GM23338 (cell line): Measurements from ENCODE around the gene CLHC1. TPM values are rescaled to one million over a fixed set of nuclear protein-coding genes. Genes with fewer than 3 reads are reported as not detected.

Experiments used
- ATAC-seq: fragments of 200-7000 bp; cut with Tn5 transposase; 3 replicates; pipeline ENCODE4 v1.9.1; 2020
- DNase-seq: peaks from one replicate; pipeline ENCODE4 v3.0.0-alpha.2; 2015; ENCODE audit warnings: low spot score
- H2AFZ ChIP-seq: fragments of 200-600 bp; sonication (generic); 2 replicates; pipeline ENCODE4 v1.8.0; 2016; ENCODE audit warnings: antibody characterized with exemption, mild to moderate bottlenecking, moderate library complexity
- H3F3A ChIP-seq: fragments of 200-600 bp; sonication (generic); replicated peaks from 2 replicates; pipeline ENCODE4 v1.8.0; 2017; ENCODE audit warnings: antibody characterized with exemption, mixed run types, low read depth
- H3K27ac ChIP-seq: fragments of 200-600 bp; sonication (generic); 2 replicates; pipeline ENCODE4 v1.6.1; 2016; ENCODE audit warnings: low read depth
- H3K27me3 ChIP-seq: fragments of 200-600 bp; sonication (generic); 2 replicates; pipeline ENCODE4 v1.8.0; 2016; ENCODE audit warnings: mild to moderate bottlenecking, mixed run types, moderate library complexity; ENCODE audit not compliant: insufficient read depth
- H3K36me3 ChIP-seq: fragments of 200-600 bp; sonication (generic); 2 replicates; pipeline ENCODE4 v1.8.0; 2016; ENCODE audit warnings: mild to moderate bottlenecking; ENCODE audit not compliant: insufficient read depth
- H3K4me1 ChIP-seq: fragments of 200-600 bp; sonication (generic); 2 replicates; pipeline ENCODE4 v1.8.0; 2016; ENCODE audit warnings: mild to moderate bottlenecking, moderate library complexity; ENCODE audit not compliant: insufficient read depth
- H3K4me2 ChIP-seq: fragments of 200-600 bp; sonication (generic); 2 replicates; pipeline ENCODE4 v1.7.1; 2017; ENCODE audit warnings: mixed run types
- H3K4me3 ChIP-seq: fragments of 200-600 bp; sonication (generic); 2 replicates; pipeline ENCODE4 v1.6.1; 2016; ENCODE audit warnings: mixed run types
- H3K79me2 ChIP-seq: fragments of 200-600 bp; sonication (generic); replicated peaks from 2 replicates; pipeline ENCODE4 v1.8.0; 2017; ENCODE audit warnings: mild to moderate bottlenecking; ENCODE audit not compliant: insufficient read depth
- H3K9me2 ChIP-seq: fragments of 200-600 bp; sonication (generic); 2 replicates; pipeline ENCODE4 v1.8.0; 2017; ENCODE audit not compliant: insufficient read depth
- H4K20me1 ChIP-seq: fragments of 200-600 bp; sonication (generic); replicated peaks from 2 replicates; pipeline ENCODE4 v1.8.0; 2017; ENCODE audit warnings: mild to moderate bottlenecking; ENCODE audit not compliant: insufficient read depth
- H3K27ac Mint-ChIP-seq: 2 replicates; pipeline ENCODE4 v1.8.0; 2020; ENCODE audit warnings: inconsistent platforms, mild to moderate bottlenecking, moderate library complexity, mixed read lengths
- H3K27me3 Mint-ChIP-seq: 3 replicates; pipeline ENCODE4 v1.8.0; 2022; ENCODE audit warnings: low read depth, mild to moderate bottlenecking, moderate library complexity, mixed read lengths, inconsistent platforms; ENCODE audit not compliant: insufficient read depth, poor library complexity
- H3K36me3 Mint-ChIP-seq: 3 replicates; pipeline ENCODE4 v1.8.0; 2021; ENCODE audit warnings: low read depth, mild to moderate bottlenecking, inconsistent platforms, moderate library complexity, mixed read lengths
- H3K4me1 Mint-ChIP-seq: 3 replicates; pipeline ENCODE4 v1.8.0; 2020; ENCODE audit warnings: mild to moderate bottlenecking, inconsistent platforms, mixed read lengths
- H3K4me3 Mint-ChIP-seq: 3 replicates; pipeline ENCODE4 v1.8.0; 2021; ENCODE audit warnings: moderate library complexity, mild to moderate bottlenecking, inconsistent platforms, mixed read lengths
- H3K9me3 Mint-ChIP-seq: 3 replicates; pipeline ENCODE4 v1.8.0; 2020; ENCODE audit warnings: moderate library complexity, mild to moderate bottlenecking, inconsistent platforms, mixed read lengths
- CREB1 ChIP-seq: fragments of 250-450 bp; sonication (Bioruptor Pico); IDR thresholded peaks from 2 replicates; pipeline ENCODE4 v1.5.0; 2020; ENCODE audit warnings: low read depth, mild to moderate bottlenecking, moderate library complexity
- EZH2 ChIP-seq: fragments of 200-600 bp; sonication (generic); IDR thresholded peaks from one replicate; pipeline ENCODE4 v1.8.0; 2017; ENCODE audit warnings: antibody characterized with exemption, mild to moderate bottlenecking, low read depth; ENCODE audit not compliant: unreplicated experiment
- EZH2phosphoT487 ChIP-seq: fragments of 200-600 bp; sonication (generic); IDR thresholded peaks from one replicate; pipeline ENCODE4 v1.8.1; 2018; ENCODE audit warnings: antibody characterized with exemption; ENCODE audit not compliant: unreplicated experiment
- JUNB ChIP-seq: IDR thresholded peaks from one replicate; pipeline ENCODE4 v1.6.1; 2016; ENCODE audit warnings: antibody characterized with exemption; ENCODE audit not compliant: unreplicated experiment
- NANOG ChIP-seq: IDR thresholded peaks from 2 replicates; pipeline ENCODE4 v1.6.1; 2016; ENCODE audit warnings: antibody characterized with exemption, borderline replicate concordance
- POLR2AphosphoS5 ChIP-seq: IDR thresholded peaks from 2 replicates; pipeline ENCODE4 v1.6.1; 2016; ENCODE audit warnings: antibody characterized with exemption, low read depth
- STAT1 ChIP-seq: IDR thresholded peaks from one replicate; pipeline ENCODE4 v1.6.1; 2016; ENCODE audit warnings: antibody characterized with exemption; ENCODE audit not compliant: unreplicated experiment
- ZNF114 ChIP-seq: fragments of 250-450 bp; sonication (Bioruptor Pico); IDR thresholded peaks from 2 replicates; pipeline ENCODE4 v1.5.0; 2020; ENCODE audit warnings: mild to moderate bottlenecking, moderate library complexity
- ZNF331 ChIP-seq: fragments of 250-450 bp; sonication (Bioruptor Pico); IDR thresholded peaks from 2 replicates; pipeline ENCODE4 v1.5.0; 2020; ENCODE audit warnings: low read depth, mild to moderate bottlenecking, moderate library complexity
- polyA plus RNA-seq: library from polyadenylated mRNA; unstranded; fragments of >200 nt; fragmentation: Nextera tagmentation; extraction: Ambion mirVana; gene quantifications from 2 replicates; pipeline ENCODE4 v1.2.1, GENCODE V29; 2016
- total RNA-seq: library from RNA; depleted of rRNA; stranded (reverse); fragments of >200 nt; shearing (Covaris generic); gene quantifications from 2 replicates; pipeline ENCODE4 v1.2.3, GENCODE V29; 2014
- TF ChIP-seq, protein P1 (sequence below): IDR thresholded peaks from 2 replicates; pipeline ENCODE4 v1.6.1; 2016; ENCODE audit warnings: antibody characterized with exemption
- TF ChIP-seq, protein P2 (sequence below), 2 experiments: fragments of 200-600 bp in 1 of 2; sonication (generic) in 1 of 2; conservative IDR thresholded peaks; 2 replicates each; pipeline versions ENCODE4 v1.5.1 to v1.6.1; 2016 to 2017; ENCODE audit warnings: antibody characterized with exemption in 2 of 2, low read depth in 2 of 2, mild to moderate bottlenecking in 2 of 2, moderate library complexity in 1 of 2

The CLHC1 gene
- total and polyA plus RNA-seq, 2 experiments from 2014 or later: 3.1 to 5.0 TPM

DNA sequence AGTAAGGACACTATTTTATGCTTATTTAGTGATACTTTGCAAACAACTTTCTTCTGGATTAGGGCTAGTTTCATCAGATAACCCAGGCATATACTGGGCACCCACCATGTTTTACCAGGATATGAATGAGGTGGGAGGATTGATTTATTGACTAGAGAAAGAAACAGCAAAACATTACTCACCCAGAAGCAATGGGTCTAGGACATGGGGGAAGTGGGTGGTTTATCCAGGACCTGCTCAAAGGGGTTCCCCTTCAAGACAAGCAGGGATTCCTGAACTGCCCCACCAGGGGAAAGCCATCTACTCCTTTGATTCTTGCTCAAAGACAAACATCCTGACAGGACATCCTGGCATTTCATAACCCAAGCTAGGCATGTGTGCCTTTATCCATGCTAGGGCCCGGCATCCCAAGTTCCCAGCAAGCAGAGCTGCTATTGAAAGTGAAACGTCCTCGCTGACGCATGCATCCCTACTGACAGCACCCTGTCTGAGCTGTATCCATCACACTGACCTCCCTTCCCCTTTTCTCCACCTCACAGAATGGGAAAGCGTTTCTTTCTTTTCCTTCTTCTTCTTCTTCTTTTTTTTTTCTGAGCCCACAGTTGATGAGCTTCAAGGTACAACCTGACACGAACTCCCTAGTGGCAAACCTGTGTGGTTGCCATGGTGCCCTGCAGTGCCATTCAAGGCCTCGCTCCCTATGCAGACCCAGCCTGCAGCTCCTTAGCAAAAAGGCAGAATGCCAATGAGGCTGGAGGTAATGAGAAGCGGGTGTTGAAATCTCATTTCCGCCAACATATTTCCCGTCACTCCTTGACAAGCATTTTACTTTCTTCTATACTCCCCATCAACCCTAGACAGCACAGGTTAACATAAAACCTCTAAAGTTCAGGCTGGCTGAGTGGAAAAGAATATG is 70.5 kb downstream of the CLHC1 start:
- peaks cover 35% of the 10 kb centered on the region for H3K4me1 ChIP-seq
- no peaks in the 10 kb centered on the region for H3K27me3 ChIP-seq
- no peak overlapping the region for H3K4me2 ChIP-seq
- DNase-seq: no peak
- H3K4me1 Mint-ChIP-seq: peaks cover 51% of the 10 kb centered on the region
- H4K20me1 ChIP-seq: no peaks in the 10 kb centered on the region
- ATAC-seq: peak; percentile 45
- no peaks in the 10 kb centered on the region for H3F3A ChIP-seq
- H3K27ac Mint-ChIP-seq: no peak overlapping the region
- no peak overlapping the region for H3K27ac ChIP-seq
- H3K9me3 Mint-ChIP-seq: no peaks in the 10 kb centered on the region
- no peak overlapping the region for H2AFZ ChIP-seq
- H3K36me3 ChIP-seq: no peaks in the 10 kb centered on the region
- no peak overlapping the region for H3K4me3 ChIP-seq
- no peaks in the 10 kb centered on the region for H3K36me3 Mint-ChIP-seq
- H3K9me2 ChIP-seq: no peaks in the 10 kb centered on the region
- no peaks in the 10 kb centered on the region for H3K79me2 ChIP-seq
- TF ChIP-seq JUNB (no peak), ZNF114 (CRISPR knock-in tag) (no peak), ZNF331 (CRISPR knock-in tag) (no peak), EZH2 (no peak), EZH2phosphoT487 (no peak)
- TF ChIP-seq, protein P1, sequence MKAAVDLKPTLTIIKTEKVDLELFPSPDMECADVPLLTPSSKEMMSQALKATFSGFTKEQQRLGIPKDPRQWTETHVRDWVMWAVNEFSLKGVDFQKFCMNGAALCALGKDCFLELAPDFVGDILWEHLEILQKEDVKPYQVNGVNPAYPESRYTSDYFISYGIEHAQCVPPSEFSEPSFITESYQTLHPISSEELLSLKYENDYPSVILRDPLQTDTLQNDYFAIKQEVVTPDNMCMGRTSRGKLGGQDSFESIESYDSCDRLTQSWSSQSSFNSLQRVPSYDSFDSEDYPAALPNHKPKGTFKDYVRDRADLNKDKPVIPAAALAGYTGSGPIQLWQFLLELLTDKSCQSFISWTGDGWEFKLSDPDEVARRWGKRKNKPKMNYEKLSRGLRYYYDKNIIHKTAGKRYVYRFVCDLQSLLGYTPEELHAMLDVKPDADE: no peak
- peaks cover 8% of the 10 kb centered on the region for H3K27me3 Mint-ChIP-seq
- H3K4me3 Mint-ChIP-seq: no peak overlapping the region

- Histone ChIP-seq H3K4me3 (no peak overlapping the region), H3K27me3 (no peaks in the 10 kb centered on the region), H3K36me3 (no peaks in the 10 kb centered on the region), H3K79me2 (no peaks in the 10 kb centered on the region), H3K4me1 (peaks cover 43% of the 10 kb centered on the region), H3K9me2 (no peaks in the 10 kb centered on the region), H3K27ac (no peak overlapping the region), H3K4me2 (no peak overlapping the region), H3F3A (no peaks in the 10 kb centered on the region), H4K20me1 (no peaks in the 10 kb centered on the region), H2AFZ (peak overlapping the region; percentile 23; the same call in 1 of the 2 replicates)
- Mint-ChIP-seq H3K36me3 (no peaks in the 10 kb centered on the region), H3K4me3 (no peak overlapping the region), H3K9me3 (no peaks in the 10 kb centered on the region), H3K4me1 (peaks cover 59% of the 10 kb centered on the region), H3K27me3 (peaks cover 10% of the 10 kb centered on the region), H3K27ac (no peak overlapping the region)
- ATAC-seq (no peak), DNase-seq (no peak)
- TF ChIP-seq STAT1 (no peak), CREB1 (CRISPR knock-in tag) (no peak), NANOG (no peak), JUNB (no peak), POLR2AphosphoS5 (no peak), EZH2phosphoT487 (no peak), EZH2 (no peak), ZNF114 (CRISPR knock-in tag) (no peak)
- TF ChIP-seq, protein P1: no peak
- TF ChIP-seq, protein P2, sequence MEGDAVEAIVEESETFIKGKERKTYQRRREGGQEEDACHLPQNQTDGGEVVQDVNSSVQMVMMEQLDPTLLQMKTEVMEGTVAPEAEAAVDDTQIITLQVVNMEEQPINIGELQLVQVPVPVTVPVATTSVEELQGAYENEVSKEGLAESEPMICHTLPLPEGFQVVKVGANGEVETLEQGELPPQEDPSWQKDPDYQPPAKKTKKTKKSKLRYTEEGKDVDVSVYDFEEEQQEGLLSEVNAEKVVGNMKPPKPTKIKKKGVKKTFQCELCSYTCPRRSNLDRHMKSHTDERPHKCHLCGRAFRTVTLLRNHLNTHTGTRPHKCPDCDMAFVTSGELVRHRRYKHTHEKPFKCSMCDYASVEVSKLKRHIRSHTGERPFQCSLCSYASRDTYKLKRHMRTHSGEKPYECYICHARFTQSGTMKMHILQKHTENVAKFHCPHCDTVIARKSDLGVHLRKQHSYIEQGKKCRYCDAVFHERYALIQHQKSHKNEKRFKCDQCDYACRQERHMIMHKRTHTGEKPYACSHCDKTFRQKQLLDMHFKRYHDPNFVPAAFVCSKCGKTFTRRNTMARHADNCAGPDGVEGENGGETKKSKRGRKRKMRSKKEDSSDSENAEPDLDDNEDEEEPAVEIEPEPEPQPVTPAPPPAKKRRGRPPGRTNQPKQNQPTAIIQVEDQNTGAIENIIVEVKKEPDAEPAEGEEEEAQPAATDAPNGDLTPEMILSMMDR (conservative IDR thresholded peaks at IDR 0.05; ENCODE audit: low read depth in 2 of 2): no peak
These were observed 71.7 kb downstream of the CLHC1 start for GRCh38 chr2:55160422-55160821.
